Motor neuron (in vitro differentiated cells): Measurements from ENCODE around the gene OR4D11. TPM values are rescaled to one million over a fixed set of nuclear protein-coding genes. Genes with fewer than 3 reads are reported as not detected.
A peak's percentile ranks its signal among the peaks of the same experiment; 100 is the strongest.
"Not testable (repeated sequence)": the region's sequence is repeated elsewhere in the genome, so short reads cannot be mapped to it uniquely, and the experiment has no call there.

ENCODE experiments used
- ATAC-seq, 8 experiments: fragments of 200-7000 bp; cut with Tn5 transposase; replicated peaks in 6 of 8; 2 replicates each; pipeline ENCODE4 v1.8.0; 2021; ENCODE audit warnings: mild to moderate bottlenecking in 8 of 8, moderate library complexity in 8 of 8
- H3K27ac ChIP-seq, 2 donors: fragments of 250-450 bp; sonication (Bioruptor Pico); 2 replicates each; pipeline ENCODE4 v1.9.0; 2021; ENCODE audit warnings: antibody characterized with exemption in 2 of 2, mild to moderate bottlenecking in 2 of 2, moderate library complexity in 1 of 2
- H3K4me1 ChIP-seq, 2 donors: fragments of 250-450 bp; sonication (Bioruptor Pico); replicated peaks in 1 of 2; 2 replicates each; pipeline ENCODE4 v1.6.1; 2021; ENCODE audit warnings: antibody characterized with exemption in 2 of 2, mild to moderate bottlenecking in 2 of 2, moderate library complexity in 1 of 2
- H3K4me3 ChIP-seq, 5 donors: fragments of 250-450 bp; sonication (Bioruptor Pico); 2 replicates each; pipeline ENCODE4 v1.9.0; 2021; ENCODE audit warnings: antibody characterized with exemption in 5 of 5, mild to moderate bottlenecking in 5 of 5, moderate library complexity in 4 of 5
- WGBS, 10 experiments: fragments of 450-650 bp; shearing (Covaris generic); methylation state at CpG; one replicate each; pipeline ENCODE4 v1.0.0; 2022; 5-methylcytosine and 5-hydroxymethylcytosine counted together
- in situ Hi-C, 9 experiments: fragments of 400-800 bp; cut with MboI; loops; one replicate each; pipeline ENCODE4 v1.15.0; 2021; ENCODE audit warnings: low sequenced_read_pairs in 9 of 9, low pct_unique_long_range_greater_than_20kb in 2 of 9; ENCODE audit not compliant: unreplicated experiment in 9 of 9
- total RNA-seq, 8 experiments: library from RNA; unstranded; fragments of 300-600 nt; gene quantifications; 2 replicates each; pipeline versions ENCODE4 v1.2.3 to v1.2.4, GENCODE V29; 2022

OR4D11 gene
- under 1 TPM in 5 of 8 experiments, not detected in 3; 0.21 to 0.66 (median 0.36) TPM for total RNA-seq

GRCh38 chr11:59503276-59503675, at the start of gene OR4D11:
Gene OR4D11 (plus strand): TSS chr11:59503576. CDS start chr11:59503576, 0 bp downstream.
- Histone ChIP-seq H3K4me3 (no peak within 1 kb of the TSS), H3K27ac (no peak within 1 kb of the TSS), H3K4me1 (no peaks in the 10 kb centered on the region)
- ATAC-seq: no peak
- in situ Hi-C loops: no loop called here

- in situ Hi-C loops: no loop called here
- H3K4me3 ChIP-seq: no peak within 1 kb of the TSS
- ATAC-seq: no peak
- 0 to 100% (median 100%) methylated on average over 1 to 2 of the region's 2 CpGs; no CpG with 5 or more reads in 6 of the 10 experiments for WGBS, 10 experiments
- H3K27ac ChIP-seq: no peak within 1 kb of the TSS
- H3K4me1 ChIP-seq: no peaks in the 10 kb centered on the region
These were observed 46.7 kb upstream of the OR4D11 start, which contains the start of gene OR4D6 for GRCh38 chr11:59456661-59457060. Gene OR4D6 (plus strand): TSS chr11:59456961. CDS start chr11:59456961, 0 bp downstream.

DNA sequence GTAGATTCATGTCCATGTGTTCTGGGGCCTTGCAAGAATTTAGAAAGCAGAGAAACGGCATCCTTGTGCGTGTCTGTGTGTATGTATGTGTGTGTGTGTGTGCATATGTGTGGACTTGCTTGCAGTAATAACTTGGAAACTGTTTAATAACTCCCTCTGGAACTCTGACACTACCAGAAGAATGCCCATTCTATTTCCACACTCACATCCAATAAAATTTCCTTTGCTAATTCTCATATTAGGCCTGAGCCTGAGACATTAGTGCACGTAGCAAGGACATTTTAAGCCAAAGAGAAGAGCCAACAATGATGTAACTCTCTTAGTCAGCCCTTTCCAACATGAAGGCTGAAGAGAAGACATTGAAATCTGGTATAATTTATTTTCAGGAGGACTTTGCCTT, 43.5 kb upstream of the OR4D11 start:
- ATAC-seq: no peak
- WGBS, 10 experiments: 0 to 100% (median 78%) methylated on average over 1 to 3 of the region's 3 CpGs; no CpG with 5 or more reads in 2 of the 10 experiments
- Histone ChIP-seq H3K4me3 (no peak overlapping the region), H3K4me1 (no peaks in the 10 kb centered on the region), H3K27ac (no peak overlapping the region)
- in situ Hi-C loops: no loop called here

- Histone ChIP-seq H3K4me3 (no peak overlapping the region), H3K4me1 (no peaks in the 10 kb centered on the region), H3K27ac (no peak overlapping the region)
- no peak for ATAC-seq
- in situ Hi-C loops: no loop called here
- 0 to 100% (median 41%) methylated on average over 1 to 5 of the region's 5 CpGs; no CpG with 5 or more reads in 2 of the 10 experiments for WGBS, 10 experiments
These were observed 40.2 kb upstream of the OR4D11 start for GRCh38 chr11:59463190-59463641.

- Histone ChIP-seq H3K27ac (no peak within 1 kb of the TSS), H3K4me1 (peaks cover 0 to 2% of the 10 kb centered on the region in 2 donors), H3K4me3 (no peak within 1 kb of the TSS)
- ATAC-seq: no peak
- in situ Hi-C loops: no loop called here
These were observed 30.4 kb upstream of the OR4D11 start, which contains the start of gene OR4D10 for GRCh38 chr11:59473015-59473414. Gene OR4D10 (plus strand): TSS chr11:59473315. CDS start chr11:59477430, 4,115 bp downstream.

DNA sequence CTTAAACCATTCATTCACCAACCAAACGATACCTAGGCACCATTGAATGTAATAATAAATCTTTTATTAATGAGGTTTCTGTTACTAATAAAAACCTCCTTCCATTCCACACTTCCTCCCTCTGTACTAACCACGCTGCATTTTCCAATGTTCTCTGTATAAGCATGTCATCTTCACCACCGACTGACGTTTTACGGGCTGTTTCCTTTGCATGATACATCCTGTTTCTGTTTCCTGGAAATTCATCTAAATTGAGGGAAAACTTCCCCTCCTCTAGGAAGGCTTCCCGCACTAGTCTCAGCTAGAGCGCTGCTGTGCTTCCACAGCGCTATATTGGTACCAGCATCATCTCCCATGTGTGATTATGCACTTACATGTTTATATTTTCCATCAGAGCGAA, 28.2 kb upstream of the OR4D11 start:
- H3K4me3 ChIP-seq: no peak overlapping the region
- WGBS, 10 experiments: 0 to 95% (median 74%) methylated on average over 1 to 9 of the region's 9 CpGs; no CpG with 5 or more reads in 1 of the 10 experiments
- ATAC-seq: no peak
- in situ Hi-C loops: no loop called here
- no peak overlapping the region for H3K27ac ChIP-seq
- peaks cover 0 to 6% of the 10 kb centered on the region in 2 donors for H3K4me1 ChIP-seq

DNA sequence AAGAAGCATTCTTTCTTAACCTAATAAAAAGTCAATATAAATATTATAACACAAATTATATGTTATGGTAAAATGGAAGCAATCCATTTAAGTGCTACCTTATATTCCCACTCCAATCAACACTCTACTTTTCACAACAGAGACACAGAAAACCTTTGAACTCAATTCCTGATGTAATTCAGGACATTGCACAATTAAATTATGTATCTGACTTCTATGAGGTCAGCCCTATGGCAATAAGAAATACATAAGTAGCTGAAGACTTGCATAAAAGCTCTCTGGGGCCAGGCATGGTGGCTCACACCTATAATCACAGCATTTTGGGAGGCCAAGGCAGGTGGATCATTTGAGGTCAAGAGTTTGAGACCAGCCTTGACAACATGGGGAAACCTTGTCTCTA, 23.5 kb upstream of the OR4D11 start:
- in situ Hi-C loops: no loop called here
- no peak overlapping the region for H3K27ac ChIP-seq
- no peak for ATAC-seq
- no peak overlapping the region for H3K4me3 ChIP-seq
- peaks cover 0 to 7% of the 10 kb centered on the region in 2 donors for H3K4me1 ChIP-seq

DNA sequence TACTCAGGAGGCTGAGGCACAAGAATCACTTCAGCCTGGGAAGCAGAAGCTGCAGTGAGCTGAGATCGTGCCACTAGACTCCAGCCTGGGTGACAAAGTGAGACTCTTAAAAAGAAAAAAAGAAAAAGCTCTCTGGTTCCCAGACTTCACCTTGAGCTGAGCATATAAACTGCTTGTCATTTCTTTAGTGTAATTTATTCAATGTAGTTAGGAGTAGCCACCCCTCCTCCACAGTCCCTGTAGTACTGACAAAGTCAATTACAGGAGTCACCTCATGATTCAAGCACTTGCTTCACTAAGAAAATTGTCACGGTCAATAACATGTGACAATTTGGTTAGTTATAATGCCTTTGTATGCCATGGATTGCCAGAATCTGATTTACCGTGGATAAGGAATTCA, 23.0 kb upstream of the OR4D11 start:
- Histone ChIP-seq H3K4me1 (peaks cover 0 to 7% of the 10 kb centered on the region in 2 donors), H3K27ac (no peak overlapping the region), H3K4me3 (no peak overlapping the region)
- 15 to 100% (median 63%) methylated on average over 1 to 3 of the region's 3 CpGs for WGBS, 10 experiments
- in situ Hi-C loops: no loop called here
- ATAC-seq: peak in 4 of 8 experiments; percentile 41 to 85 (median 58)

DNA sequence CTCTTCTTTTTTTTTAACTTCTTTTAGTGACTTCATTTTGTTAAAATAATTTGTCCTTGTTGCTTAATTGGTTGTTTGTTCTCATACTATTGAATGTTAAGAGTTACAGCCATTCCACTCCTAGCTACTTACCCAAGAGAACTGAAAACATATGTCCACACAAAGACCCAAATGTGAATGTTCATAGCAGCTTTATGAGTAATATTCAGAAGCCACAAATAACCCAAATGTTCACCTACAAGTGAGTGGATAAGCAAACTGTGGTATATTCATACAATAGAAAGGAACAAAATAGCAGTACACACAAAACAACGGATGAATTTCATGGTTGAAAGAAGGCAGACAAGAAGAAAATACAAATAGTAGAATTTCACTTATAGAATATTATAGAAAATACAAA, 1.4 kb upstream of the OR4D11 start:
- Histone ChIP-seq H3K4me3 (no peak overlapping the region), H3K27ac (no peak overlapping the region), H3K4me1 (no peaks in the 10 kb centered on the region)
- ATAC-seq: no peak
- in situ Hi-C loops: no loop called here
- WGBS, 10 experiments: 0 to 100% (median 40%) methylated on average over 1 of the region's 1 CpG; no CpG with 5 or more reads in 1 of the 10 experiments

- no peak within 1 kb of the TSS for H3K27ac ChIP-seq
- WGBS, 10 experiments: 0 to 100% (median 39%) methylated on average over 1 to 2 of the region's 2 CpGs; no CpG with 5 or more reads in 3 of the 10 experiments
- no peak within 1 kb of the TSS for H3K4me3 ChIP-seq
- in situ Hi-C loops: no loop called here
- H3K4me1 ChIP-seq: no peaks in the 10 kb centered on the region
- peak in 3 of 8 experiments; percentile 24 to 67 (median 33) for ATAC-seq
These were observed 7.7 kb downstream of the OR4D11 start, which contains the start of gene OR4D9 for GRCh38 chr11:59510941-59511589. Gene OR4D9 (plus strand): TSS chr11:59511539. CDS start chr11:59514913, 3,374 bp downstream.

GRCh38 chr11:59511675-59512074, 8.3 kb downstream of the OR4D11 start:
- in situ Hi-C loops: no loop called here
- 0 to 100% (median 80%) methylated on average over 1 of the region's 1 CpG; no CpG with 5 or more reads in 1 of the 10 experiments for WGBS, 10 experiments
- Histone ChIP-seq H3K4me3 (no peak overlapping the region), H3K4me1 (no peaks in the 10 kb centered on the region), H3K27ac (no peak overlapping the region)
- no peak for ATAC-seq

GRCh38 chr11:59520139-59520538, 16.8 kb downstream of the OR4D11 start:
- H3K4me3 ChIP-seq, H3K4me1 ChIP-seq, H3K27ac ChIP-seq, in situ Hi-C loops, ATAC-seq: not testable (repeated sequence)
- WGBS, 10 experiments: 0 to 100% (median 71%) methylated on average over 1 of the region's 2 CpGs; no CpG with 5 or more reads in 4 of the 10 experiments

GRCh38 chr11:59520741-59521140, 17.4 kb downstream of the OR4D11 start:
- no peaks in the 10 kb centered on the region for H3K4me1 ChIP-seq
- 48 to 100% (median 97%) methylated on average over 1 to 5 of the region's 5 CpGs; no CpG with 5 or more reads in 1 of the 10 experiments for WGBS, 10 experiments
- in situ Hi-C loops: no loop called here
- no peak for ATAC-seq
- H3K4me3 ChIP-seq: no peak overlapping the region
- no peak overlapping the region for H3K27ac ChIP-seq

DNA sequence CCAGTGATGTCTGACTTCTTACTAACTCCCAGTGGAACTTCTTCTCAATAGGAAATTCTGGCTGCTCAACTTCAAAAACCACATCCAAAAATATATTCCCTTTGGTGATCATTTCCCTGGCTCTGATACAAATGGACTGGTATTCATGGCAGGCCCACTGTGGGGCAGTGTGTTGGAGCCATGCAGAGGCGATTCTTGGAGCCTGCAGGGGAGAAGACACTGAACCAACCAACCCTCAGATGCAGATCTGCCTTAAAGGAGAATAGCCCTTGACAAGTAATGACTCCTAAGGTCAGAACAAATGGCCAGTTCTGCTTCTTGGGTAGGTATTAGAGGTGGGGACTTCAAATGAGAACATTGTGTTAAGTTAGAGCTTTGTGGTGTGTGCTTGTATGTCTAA, 20.2 kb downstream of the OR4D11 start:
- ATAC-seq: peak in 1 of 8 experiments; percentile 73
- Histone ChIP-seq H3K4me3 (no peak overlapping the region), H3K27ac (no peak overlapping the region), H3K4me1 (peaks cover 3 to 9% of the 10 kb centered on the region in 2 donors)
- WGBS, 10 experiments: 0 to 20% methylated on average over 1 of the region's 1 CpG; no CpG with 5 or more reads in 8 of the 10 experiments
- in situ Hi-C loops: no loop called here
